Measurements from ENCODE around the gene AGO4.
"Not testable (repeated sequence)": the region's sequence is repeated elsewhere in the genome, so short reads cannot be mapped to it uniquely, and the experiment has no call there.

Gene AGO4

DNA sequence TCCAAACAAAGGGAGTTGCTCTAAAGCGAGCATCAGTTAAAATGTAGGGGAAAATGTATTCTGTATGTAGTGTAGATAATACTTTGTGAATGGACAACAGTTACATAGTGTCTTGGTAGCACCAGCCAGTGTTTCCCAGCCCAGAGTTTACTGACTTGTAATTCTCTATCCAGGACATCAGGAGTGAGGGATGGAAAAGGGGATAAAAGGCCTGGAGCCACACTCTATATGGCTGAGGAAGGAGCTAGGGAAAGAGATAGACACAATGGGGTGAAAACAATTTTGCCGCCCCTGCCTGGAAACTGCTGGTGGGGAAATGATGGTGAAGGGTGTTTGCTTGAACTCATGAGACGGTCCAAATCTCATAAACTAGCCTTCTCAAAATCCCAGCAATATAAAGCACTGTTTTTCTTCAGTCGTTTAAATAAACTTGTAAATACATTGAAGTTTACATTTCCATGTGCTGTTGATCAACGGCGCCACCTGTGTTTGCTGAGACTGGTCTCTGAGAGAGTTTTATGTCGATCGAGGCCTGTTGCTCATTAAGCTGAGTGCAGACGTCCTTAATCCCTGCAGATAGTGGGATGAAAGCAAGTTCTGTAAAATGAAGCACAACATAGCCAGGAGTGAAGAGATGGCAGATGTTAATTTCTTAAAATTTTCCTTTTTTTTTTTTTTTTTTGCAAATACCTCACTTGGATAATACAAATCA lies 47.3 kb downstream of the AGO4 start:
- Histone ChIP-seq H3K4me3 (ENCODE audit: low read length) (no peak overlapping the region), H3K9me3 (ENCODE audit: control insufficient read depth, low read length) (no peaks in the 10 kb centered on the region), H3K9ac (ENCODE audit: low read length) (no peak overlapping the region), H3K36me3 (ENCODE audit: control insufficient read depth, insufficient read depth, low read length) (no peaks in the 10 kb centered on the region), H3K4me1 (ENCODE audit: control insufficient read depth, insufficient read depth, low read length) (no peaks in the 10 kb centered on the region), H3K27me3 (ENCODE audit: control insufficient read depth, insufficient read depth, low read length) (no peaks in the 10 kb centered on the region)

DNA sequence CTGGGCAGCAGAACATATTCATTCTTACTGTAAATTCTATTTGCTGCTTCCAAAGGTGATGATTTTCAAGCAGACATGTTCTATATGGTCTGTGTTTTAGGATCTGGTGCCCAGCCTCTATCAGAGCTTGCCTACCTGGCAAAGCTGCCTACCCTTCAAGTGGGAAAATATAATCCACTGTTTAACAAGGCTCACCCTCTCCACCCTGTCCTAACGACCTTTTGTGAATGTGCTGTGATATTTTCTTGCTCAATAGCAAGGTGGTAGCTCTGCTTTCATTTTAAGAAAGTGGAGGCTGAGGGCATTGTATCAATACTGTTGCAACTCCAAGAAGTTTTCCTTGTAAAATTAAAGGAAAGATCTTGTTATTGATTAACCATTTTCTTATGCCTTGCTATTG lies 49.1 kb downstream of the AGO4 start:
- Histone ChIP-seq H3K36me3 (ENCODE audit: control insufficient read depth, insufficient read depth, low read length) (no peaks in the 10 kb centered on the region), H3K27me3 (ENCODE audit: control insufficient read depth, insufficient read depth, low read length) (no peaks in the 10 kb centered on the region), H3K4me3 (ENCODE audit: low read length) (no peak overlapping the region), H3K4me1 (ENCODE audit: control insufficient read depth, insufficient read depth, low read length) (no peaks in the 10 kb centered on the region), H3K9me3 (ENCODE audit: control insufficient read depth, low read length) (no peaks in the 10 kb centered on the region), H3K9ac (ENCODE audit: low read length) (no peak overlapping the region)

DNA sequence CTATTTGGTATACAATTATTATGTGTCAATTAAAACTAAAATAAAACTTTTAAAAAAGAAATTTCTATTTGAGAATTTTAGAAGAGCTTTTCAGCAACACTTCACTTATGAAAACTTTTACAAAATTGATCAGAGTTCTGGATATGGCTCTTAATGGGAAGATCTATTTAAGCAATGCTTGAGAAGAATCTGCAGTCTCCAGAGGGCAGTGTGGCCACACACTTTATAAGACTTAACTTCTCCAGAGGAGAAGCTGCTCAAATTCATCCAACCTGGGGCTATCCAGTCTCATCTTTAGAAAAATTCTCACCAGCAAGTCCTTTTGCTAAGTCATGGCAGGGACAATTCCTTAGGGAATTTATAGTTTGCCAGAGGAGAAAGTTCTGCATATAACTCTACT lies 50.0 kb downstream of the AGO4 start:
- Histone ChIP-seq H3K4me3 (ENCODE audit: low read length) (no peak overlapping the region), H3K4me1 (ENCODE audit: control insufficient read depth, insufficient read depth, low read length) (no peaks in the 10 kb centered on the region), H3K9me3 (ENCODE audit: control insufficient read depth, low read length) (no peaks in the 10 kb centered on the region), H3K9ac (ENCODE audit: low read length) (no peak overlapping the region), H3K36me3 (ENCODE audit: control insufficient read depth, insufficient read depth, low read length) (no peaks in the 10 kb centered on the region), H3K27me3 (ENCODE audit: control insufficient read depth, insufficient read depth, low read length) (no peaks in the 10 kb centered on the region)

DNA sequence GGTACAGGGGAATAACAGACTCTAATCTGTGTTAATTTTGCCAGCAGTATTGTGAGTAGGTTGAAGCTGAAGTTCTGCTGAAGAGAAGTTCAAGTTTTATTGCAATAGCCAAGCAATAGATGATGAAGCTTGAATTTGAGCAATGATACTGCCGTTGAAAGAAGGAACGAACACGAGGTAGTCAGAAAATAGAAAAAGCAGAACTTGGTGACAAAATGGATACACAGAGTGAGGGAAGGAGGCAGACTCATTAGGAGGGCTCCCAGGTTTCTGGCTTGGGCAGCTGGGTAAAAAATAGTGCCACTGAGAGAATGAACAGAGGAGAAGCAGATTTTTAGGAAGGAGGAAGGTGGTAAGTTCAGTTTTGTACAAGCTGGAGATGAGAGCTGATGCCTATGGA lies 52.9 kb downstream of the AGO4 start:
- Histone ChIP-seq H3K36me3 (ENCODE audit: control insufficient read depth, insufficient read depth, low read length) (no peaks in the 10 kb centered on the region), H3K4me3 (ENCODE audit: low read length) (no peak overlapping the region), H3K9me3 (ENCODE audit: control insufficient read depth, low read length) (no peaks in the 10 kb centered on the region), H3K27me3 (ENCODE audit: control insufficient read depth, insufficient read depth, low read length) (no peaks in the 10 kb centered on the region), H3K4me1 (ENCODE audit: control insufficient read depth, insufficient read depth, low read length) (no peaks in the 10 kb centered on the region), H3K9ac (ENCODE audit: low read length) (no peak overlapping the region)

DNA sequence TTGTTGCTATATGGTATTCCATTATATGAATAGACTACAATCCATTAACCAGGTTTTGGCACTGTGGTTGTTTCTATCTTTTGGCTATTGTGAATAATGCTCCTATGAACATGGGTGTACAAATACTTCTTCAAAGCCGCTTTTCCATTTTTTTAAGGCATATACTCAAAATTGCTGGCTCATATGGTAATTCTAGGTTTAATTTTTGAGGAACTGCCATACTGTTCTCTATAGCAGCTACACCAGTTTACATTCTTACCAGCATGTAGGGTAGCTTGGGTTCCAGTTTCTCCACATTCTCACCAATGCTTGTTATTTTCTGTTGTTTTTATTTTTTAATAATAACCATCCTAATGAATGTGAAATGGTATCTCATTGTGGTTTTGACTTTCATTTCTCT lies 55.3 kb downstream of the AGO4 start:
- H3K9me3 ChIP-seq (ENCODE audit: control insufficient read depth, low read length): no peaks in the 10 kb centered on the region
- H3K9ac ChIP-seq (ENCODE audit: low read length): no peak overlapping the region
- no peak overlapping the region for H3K4me3 ChIP-seq (ENCODE audit: low read length)
- no peaks in the 10 kb centered on the region for H3K4me1 ChIP-seq (ENCODE audit: control insufficient read depth, insufficient read depth, low read length)
- H3K36me3 ChIP-seq (ENCODE audit: control insufficient read depth, insufficient read depth, low read length): no peaks in the 10 kb centered on the region
- H3K27me3 ChIP-seq (ENCODE audit: control insufficient read depth, insufficient read depth, low read length): no peaks in the 10 kb centered on the region

DNA sequence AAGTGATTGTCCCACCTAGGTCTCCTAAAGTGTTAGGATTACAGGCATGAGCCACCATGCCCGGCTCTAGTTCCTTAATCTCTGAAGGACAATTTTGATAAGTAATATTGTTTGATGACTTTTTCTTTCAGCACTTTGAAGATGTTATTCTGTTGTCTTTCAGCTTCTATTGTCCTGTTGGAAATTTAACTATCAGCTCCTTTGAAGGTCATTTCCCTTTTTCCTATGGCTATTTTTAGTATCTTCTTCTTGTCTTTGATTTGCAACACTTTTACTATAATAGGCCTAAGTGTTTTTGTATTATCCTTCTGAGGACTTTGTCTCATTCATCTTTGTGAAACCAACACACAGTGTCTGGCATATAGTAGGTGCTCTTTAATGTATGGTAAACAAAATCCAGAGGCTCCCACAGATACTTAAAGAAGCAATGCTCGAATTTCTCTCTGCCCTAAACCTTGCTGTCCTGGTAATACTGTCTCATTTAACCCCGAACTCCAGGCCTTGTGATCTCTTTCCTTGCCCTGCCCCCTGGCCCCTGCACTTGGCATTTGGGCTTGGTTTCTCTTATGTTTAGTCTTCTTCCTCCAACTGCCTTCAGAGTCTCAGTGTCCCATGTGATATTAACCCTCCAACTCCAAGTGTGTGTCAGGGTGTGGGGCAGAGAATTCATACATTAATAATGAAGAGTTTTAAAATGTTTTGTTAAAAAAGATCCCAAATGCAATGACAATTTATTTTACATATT lies 56.2 kb downstream of the AGO4 start:
- H3K4me3 ChIP-seq (ENCODE audit: low read length): no peak overlapping the region
- H3K9me3 ChIP-seq (ENCODE audit: control insufficient read depth, low read length): no peaks in the 10 kb centered on the region
- no peak overlapping the region for H3K9ac ChIP-seq (ENCODE audit: low read length)
- no peaks in the 10 kb centered on the region for H3K27me3 ChIP-seq (ENCODE audit: control insufficient read depth, insufficient read depth, low read length)
- no peaks in the 10 kb centered on the region for H3K4me1 ChIP-seq (ENCODE audit: control insufficient read depth, insufficient read depth, low read length)
- H3K36me3 ChIP-seq (ENCODE audit: control insufficient read depth, insufficient read depth, low read length): no peaks in the 10 kb centered on the region

DNA sequence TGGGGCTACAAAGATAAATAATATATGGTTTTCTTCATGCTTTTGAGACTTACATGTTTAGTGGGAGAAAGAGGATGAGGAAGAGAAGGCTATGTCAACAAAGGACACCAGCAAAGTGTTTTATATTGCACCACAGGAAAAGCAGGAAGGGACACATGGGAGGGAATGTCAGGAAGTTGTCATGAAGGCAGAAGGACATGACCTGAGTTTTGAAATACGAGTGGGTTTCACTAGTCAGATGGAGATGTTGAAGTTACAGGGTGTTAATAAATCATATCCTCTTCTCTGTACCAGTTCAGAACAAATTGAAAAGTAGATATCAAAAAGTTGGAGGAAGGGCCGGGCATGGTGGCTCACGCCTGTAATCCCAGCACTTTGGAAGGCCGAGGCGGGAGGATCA lies 57.0 kb downstream of the AGO4 start:
- H3K9ac ChIP-seq (ENCODE audit: low read length): no peak overlapping the region
- no peaks in the 10 kb centered on the region for H3K36me3 ChIP-seq (ENCODE audit: control insufficient read depth, insufficient read depth, low read length)
- no peak overlapping the region for H3K4me3 ChIP-seq (ENCODE audit: low read length)
- H3K9me3 ChIP-seq (ENCODE audit: control insufficient read depth, low read length): no peaks in the 10 kb centered on the region
- H3K27me3 ChIP-seq (ENCODE audit: control insufficient read depth, insufficient read depth, low read length): no peaks in the 10 kb centered on the region
- no peaks in the 10 kb centered on the region for H3K4me1 ChIP-seq (ENCODE audit: control insufficient read depth, insufficient read depth, low read length)

DNA sequence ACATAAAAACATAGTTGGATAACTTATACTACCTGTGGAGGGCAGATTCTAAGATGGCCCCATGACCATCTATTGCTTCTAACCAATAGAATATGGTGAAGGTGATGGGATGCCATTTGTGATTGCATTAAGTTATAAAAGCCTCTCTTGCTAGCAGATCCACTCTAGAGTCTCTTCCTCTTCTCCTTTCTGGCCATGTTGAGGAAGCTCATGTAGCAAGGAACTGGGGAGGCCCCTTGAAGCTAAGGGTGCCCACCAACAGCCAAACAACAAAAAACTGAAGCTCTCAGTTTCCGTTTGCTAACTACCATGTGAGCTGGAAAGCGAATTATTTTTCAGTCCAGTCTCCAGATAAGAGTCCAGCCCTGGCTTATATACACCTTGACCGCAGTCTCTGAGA lies 59.2 kb downstream of the AGO4 start:
- H3K4me1 ChIP-seq (ENCODE audit: control insufficient read depth, insufficient read depth, low read length): no peaks in the 10 kb centered on the region
- no peaks in the 10 kb centered on the region for H3K9me3 ChIP-seq (ENCODE audit: control insufficient read depth, low read length)
- no peaks in the 10 kb centered on the region for H3K27me3 ChIP-seq (ENCODE audit: control insufficient read depth, insufficient read depth, low read length)
- no peaks in the 10 kb centered on the region for H3K36me3 ChIP-seq (ENCODE audit: control insufficient read depth, insufficient read depth, low read length)
- H3K9ac ChIP-seq (ENCODE audit: low read length): no peak overlapping the region
- H3K4me3 ChIP-seq (ENCODE audit: low read length): no peak overlapping the region

DNA sequence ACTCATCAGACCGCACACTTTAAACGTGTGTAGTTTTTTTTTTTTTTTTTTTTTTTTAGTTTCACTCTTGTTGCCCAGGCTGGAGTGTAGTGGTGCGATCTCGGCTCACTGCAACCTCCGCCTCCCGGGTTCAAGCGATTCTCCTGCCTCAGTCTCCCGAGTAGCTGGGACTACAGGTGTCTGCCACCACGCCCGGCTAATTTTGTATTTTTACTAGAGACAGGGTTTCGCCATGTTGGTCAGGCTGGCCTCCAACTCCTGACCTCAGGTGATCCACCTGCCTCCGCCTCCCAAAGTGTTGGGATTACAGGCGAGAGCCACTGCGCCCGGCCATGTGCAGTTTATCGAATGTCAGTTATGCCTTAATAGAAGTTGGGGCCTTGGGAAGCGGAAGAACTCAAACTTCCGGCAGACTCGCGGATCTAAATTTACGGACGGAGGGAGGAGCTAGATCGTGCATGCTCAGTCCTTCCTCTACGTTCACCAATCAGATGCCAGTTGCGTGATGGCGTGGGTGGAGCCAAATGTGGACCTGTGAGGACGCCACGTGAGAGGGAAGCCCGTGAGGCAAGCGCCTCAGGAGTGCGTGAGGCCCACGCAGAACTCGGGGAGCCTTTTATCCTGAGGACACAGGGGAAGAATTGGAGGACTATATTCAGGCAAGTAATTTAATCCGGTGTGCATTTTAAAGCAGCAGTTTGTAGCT lies 61.6 kb downstream of the AGO4 start:
- H3K27me3 ChIP-seq (ENCODE audit: control insufficient read depth, insufficient read depth, low read length); H3K4me1 ChIP-seq (ENCODE audit: control insufficient read depth, insufficient read depth, low read length); H3K9me3 ChIP-seq (ENCODE audit: control insufficient read depth, low read length); H3K36me3 ChIP-seq (ENCODE audit: control insufficient read depth, insufficient read depth, low read length); H3K4me3 ChIP-seq (ENCODE audit: low read length); H3K9ac ChIP-seq (ENCODE audit: low read length): not testable (repeated sequence)

DNA sequence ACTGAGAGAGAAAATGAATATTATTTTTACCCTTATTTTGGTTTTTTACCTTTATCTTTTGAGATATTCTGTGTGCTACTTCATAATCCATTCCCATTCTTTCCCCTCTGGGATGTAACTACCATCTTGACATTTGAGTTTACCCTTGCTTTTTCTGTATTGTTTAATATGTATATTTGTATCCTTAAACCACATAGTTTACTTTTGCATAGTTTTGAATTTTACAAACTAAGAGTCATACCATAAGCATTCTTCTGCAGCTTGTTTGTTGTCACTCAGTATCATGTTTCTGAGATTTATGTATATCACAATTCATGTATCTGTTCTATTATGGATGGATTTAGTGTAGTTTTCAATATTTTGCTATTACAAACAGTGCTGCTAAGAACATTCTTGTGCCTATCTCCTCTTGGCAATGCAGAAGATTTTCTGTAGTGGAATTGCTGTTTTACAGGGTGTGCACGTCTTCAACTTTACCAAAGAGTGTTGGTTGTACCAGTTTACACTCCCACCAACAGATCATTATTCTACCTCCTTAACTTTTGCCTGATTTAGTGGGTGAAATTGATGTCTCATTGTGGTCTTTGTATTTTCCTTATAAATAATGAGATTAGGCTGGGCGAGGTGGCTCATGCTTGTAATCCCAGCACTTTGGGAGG lies 63.0 kb downstream of the AGO4 start:
- Histone ChIP-seq H3K4me3 (ENCODE audit: low read length) (no peak overlapping the region), H3K9me3 (ENCODE audit: control insufficient read depth, low read length) (no peaks in the 10 kb centered on the region), H3K27me3 (ENCODE audit: control insufficient read depth, insufficient read depth, low read length) (no peaks in the 10 kb centered on the region)

DNA sequence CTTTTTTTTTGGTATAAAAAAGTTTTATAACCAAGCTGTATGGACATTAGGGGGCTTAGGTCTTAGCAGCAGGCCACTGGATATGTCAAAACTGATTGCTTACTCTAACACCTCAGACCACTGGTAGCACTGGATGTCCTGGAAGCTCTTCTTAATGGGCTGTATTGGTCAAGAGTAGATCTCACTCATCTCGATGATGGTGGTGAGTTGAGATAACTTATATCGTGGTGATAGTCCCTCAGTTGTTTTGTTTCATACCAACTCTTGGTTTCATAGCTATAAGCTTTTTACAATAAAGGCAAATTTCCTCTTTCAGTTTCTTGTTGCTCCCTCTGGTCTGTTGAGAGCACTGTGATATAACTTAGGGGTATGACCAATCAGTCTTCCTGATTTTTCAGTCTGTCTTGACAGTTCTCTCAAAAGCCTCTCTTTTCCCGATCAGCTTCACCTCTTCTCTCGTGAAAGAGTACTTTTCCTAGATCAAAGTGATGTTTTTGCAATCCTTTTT lies 65.5 kb downstream of the AGO4 start:
- no peaks in the 10 kb centered on the region for H3K9me3 ChIP-seq (ENCODE audit: control insufficient read depth, low read length)
- H3K4me3 ChIP-seq (ENCODE audit: low read length): no peak overlapping the region
- H3K36me3 ChIP-seq (ENCODE audit: control insufficient read depth, insufficient read depth, low read length): no peaks in the 10 kb centered on the region
- no peak overlapping the region for H3K9ac ChIP-seq (ENCODE audit: low read length)
- H3K4me1 ChIP-seq (ENCODE audit: control insufficient read depth, insufficient read depth, low read length): no peaks in the 10 kb centered on the region
- no peaks in the 10 kb centered on the region for H3K27me3 ChIP-seq (ENCODE audit: control insufficient read depth, insufficient read depth, low read length)

More for the DNA sequence above, 63.0 kb downstream of the AGO4 start:
- Histone ChIP-seq H3K36me3 (ENCODE audit: control insufficient read depth, insufficient read depth, low read length) (no peaks in the 10 kb centered on the region), H3K4me1 (ENCODE audit: control insufficient read depth, insufficient read depth, low read length) (no peaks in the 10 kb centered on the region), H3K9ac (ENCODE audit: low read length) (no peak overlapping the region)

DNA sequence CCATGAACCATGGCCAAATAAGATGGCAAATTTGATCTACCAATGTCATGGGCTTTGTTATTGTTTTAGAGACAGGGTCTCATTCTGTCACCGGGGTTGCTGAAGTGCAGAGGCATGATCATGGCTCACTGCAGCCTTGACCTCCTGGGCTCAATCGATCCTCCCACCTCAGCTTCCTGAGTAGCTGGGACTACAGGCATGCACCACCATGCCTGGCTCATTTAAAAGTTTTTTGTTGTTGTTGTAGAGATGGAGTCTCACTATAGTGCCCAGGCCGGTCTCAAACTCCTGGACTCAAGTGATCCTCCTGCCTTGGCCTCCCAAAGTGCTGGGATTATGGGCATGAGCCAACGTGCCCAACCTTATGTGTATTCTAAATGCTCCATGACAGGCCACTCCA lies 66.3 kb downstream of the AGO4 start:
- H3K9ac ChIP-seq (ENCODE audit: low read length); H3K4me3 ChIP-seq (ENCODE audit: low read length); H3K9me3 ChIP-seq (ENCODE audit: control insufficient read depth, low read length): not testable (repeated sequence)

More for the DNA sequence above, 66.3 kb downstream of the AGO4 start:
- not testable (repeated sequence) for H3K36me3 ChIP-seq (ENCODE audit: control insufficient read depth, insufficient read depth, low read length); H3K27me3 ChIP-seq (ENCODE audit: control insufficient read depth, insufficient read depth, low read length); H3K4me1 ChIP-seq (ENCODE audit: control insufficient read depth, insufficient read depth, low read length)
